HG02970 (cell line): Measurements from ENCODE around the gene C5orf58.

ENCODE experiments used
- ATAC-seq: cut with Tn5 transposase; IDR thresholded peaks from one replicate; pipeline ENCODE4 v1.9.1; 2021; ENCODE audit warnings: mild to moderate bottlenecking, moderate library complexity, moderate number of reproducible peaks; ENCODE audit not compliant: unreplicated experiment, low FRiP score

C5orf58 gene

GRCh38 chr5:170252720-170253350 is 20.1 kb downstream of the C5orf58 start:
- no peak for ATAC-seq

GRCh38 chr5:170254056-170254455 is 21.3 kb downstream of the C5orf58 start:
- ATAC-seq, result peak; percentile 81

- ATAC-seq, result no peak
These were observed 23.8 kb downstream of the C5orf58 start for GRCh38 chr5:170256571-170256970.

- no peak for ATAC-seq
These were observed 24.6 kb downstream of the C5orf58 start for GRCh38 chr5:170257370-170257769.

- no peak for ATAC-seq
These were observed 28.8 kb downstream of the C5orf58 start for GRCh38 chr5:170261528-170262043.

- ATAC-seq, result no peak
These were observed 29.6 kb downstream of the C5orf58 start for GRCh38 chr5:170262061-170263045.

GRCh38 chr5:170263906-170264305 is 31.1 kb downstream of the C5orf58 start:
- ATAC-seq, result no peak

GRCh38 chr5:170265522-170265921 is 32.7 kb downstream of the C5orf58 start:
- ATAC-seq, result no peak

- no peak for ATAC-seq
These were observed 34.0 kb downstream of the C5orf58 start for GRCh38 chr5:170266570-170267381.

- no peak for ATAC-seq
These were observed 34.8 kb downstream of the C5orf58 start for GRCh38 chr5:170267431-170268152.

GRCh38 chr5:170268153-170268689 is 35.4 kb downstream of the C5orf58 start:
- ATAC-seq, result no peak

GRCh38 chr5:170268884-170269283 is 36.1 kb downstream of the C5orf58 start:
- ATAC-seq, result no peak

- no peak for ATAC-seq
These were observed 36.8 kb downstream of the C5orf58 start for GRCh38 chr5:170269579-170269978.

- ATAC-seq, result no peak
These were observed 37.7 kb downstream of the C5orf58 start for GRCh38 chr5:170270293-170271069.

GRCh38 chr5:170273968-170274710 is 41.4 kb downstream of the C5orf58 start:
- ATAC-seq, result no peak

GRCh38 chr5:170275376-170275994 is 42.7 kb downstream of the C5orf58 start:
- ATAC-seq, result no peak

GRCh38 chr5:170276140-170276539 is 43.4 kb downstream of the C5orf58 start:
- no peak for ATAC-seq

GRCh38 chr5:170277867-170278281 is 45.1 kb downstream of the C5orf58 start:
- ATAC-seq, result no peak
